HepG2 (cell line): ENCODE results near the gene HMBS. TPM values are rescaled to one million over a fixed set of nuclear protein-coding genes. Genes with fewer than 3 reads are reported as not detected.

Experiments
- ATAC-seq: fragments of 200-7000 bp; cut with Tn5 transposase; 3 replicates; pipeline ENCODE4 v1.9.1; 2020; ENCODE audit warnings: mild to moderate bottlenecking, moderate library complexity
- BruUV-seq: library from RNA; stranded (reverse); fragments of 400-500 nt; replicated peaks from 2 replicates; lab custom pipeline; 2021; lab: Mats Ljungman, UMichigan
- CTCF ChIA-PET: fragments of 300-600 bp; formaldehyde crosslinking; extraction: SDS; loops from one replicate; lab custom pipeline; 2021; ENCODE audit warnings: low total read pairs, inconsistent platforms, low intra/inter-chr PET ratio; lab: Yijun Ruan, JAX
- POLR2A ChIA-PET: fragments of 350-600 bp; sonication (Branson Sonifier 250); formaldehyde crosslinking; loops from one replicate; lab custom pipeline; 2020; ENCODE audit warnings: antibody characterized with exemption, inconsistent platforms; lab: Yijun Ruan, JAX
- DNase-seq: peaks from one replicate; pipeline ENCODE4 v3.0.0-alpha.2; 2015; ENCODE audit warnings: low spot score
- FAIRE-seq: peaks from 3 replicates; lab custom pipeline; 2011; peaks lifted over from hg19 to GRCh38; lab: Jason Lieb, UNC
- H2AFZ ChIP-seq: one replicate; pipeline ENCODE4 v1.6.1; 2011; ENCODE audit warnings: low read length, inconsistent platforms
- H3K27ac ChIP-seq: fragments of 300-600 bp; 3 replicates; pipeline ENCODE4 v1.8.0; 2011; ENCODE audit warnings: mixed run types, mild to moderate bottlenecking, mixed read lengths, low read length, inconsistent platforms; ENCODE audit not compliant: insufficient read depth; ENCODE audit errors: extremely low read length
- H3K27me3 ChIP-seq, 2 experiments: fragments of 200-600 bp in 1 of 2; 2 replicates in 1 of 2; 3 replicates in 1 of 2; pipeline versions ENCODE4 v1.6.0 to v1.8.0; 2011; ENCODE audit warnings: low read length in 2 of 2, mild to moderate bottlenecking in 2 of 2, moderate library complexity in 2 of 2, inconsistent platforms in 1 of 2; ENCODE audit not compliant: insufficient read depth in 2 of 2, control insufficient read depth in 1 of 2
- H3K36me3 ChIP-seq, 2 experiments: fragments of 200-600 bp in 1 of 2; replicated peaks in 1 of 2; 2 replicates in 1 of 2; 3 replicates in 1 of 2; pipeline versions ENCODE4 v1.5.1 to v1.8.0; 2011; ENCODE audit warnings: low read length in 2 of 2, inconsistent platforms in 1 of 2; ENCODE audit not compliant: insufficient read depth in 2 of 2, control insufficient read depth in 1 of 2
- H3K4me1 ChIP-seq: 2 replicates; pipeline ENCODE4 v1.5.1; 2012; ENCODE audit warnings: low read length, inconsistent platforms; ENCODE audit not compliant: insufficient read depth
- H3K4me2 ChIP-seq: 2 replicates; pipeline ENCODE4 v1.6.0; 2011; ENCODE audit warnings: low read depth, low read length, inconsistent platforms
- H3K4me3 ChIP-seq, 3 experiments: fragments of 200-600 bp in 1 of 3; sonication (generic), shearing (Covaris generic) in 1 of 3; replicated peaks in 1 of 3; 2 replicates each; pipeline ENCODE4 v1.5.1; 2011 to 2016; ENCODE audit warnings: low read length in 3 of 3, inconsistent platforms in 2 of 3, low read depth in 2 of 3, mild to moderate bottlenecking in 2 of 3, control low read depth in 1 of 3, mixed read lengths in 1 of 3; ENCODE audit not compliant: insufficient read depth in 1 of 3
- H3K79me2 ChIP-seq: one replicate; pipeline ENCODE4 v1.6.1; 2011; ENCODE audit warnings: low read length, inconsistent platforms; ENCODE audit not compliant: insufficient read depth
- H3K9ac ChIP-seq: 2 replicates; pipeline ENCODE4 v1.6.0; 2011; ENCODE audit warnings: mild to moderate bottlenecking, low read depth, low read length, inconsistent platforms; ENCODE audit not compliant: insufficient read depth
- H3K9me3 ChIP-seq: 2 replicates; pipeline ENCODE4 v1.5.1; 2012; ENCODE audit warnings: mild to moderate bottlenecking, low read length
- H4K20me1 ChIP-seq: 2 replicates; pipeline ENCODE4 v1.6.0; 2011; ENCODE audit warnings: inconsistent platforms, mild to moderate bottlenecking, low read length, moderate library complexity; ENCODE audit not compliant: insufficient read depth
- AGO2 ChIP-seq: fragments of 200-400 bp; formaldehyde crosslinking; optimal IDR thresholded peaks from 2 replicates; pipeline ENCODE3; 2017; ENCODE audit warnings: mild to moderate bottlenecking, low read depth, low read length, moderate library complexity
- FLYWCH1 ChIP-seq: sonication (generic); formaldehyde crosslinking; IDR thresholded peaks from 2 replicates; pipeline ENCODE4 v1.8.1; 2023; ENCODE audit warnings: mild to moderate bottlenecking, missing genetic modification reagents
- HOXA3 ChIP-seq: sonication (generic); formaldehyde crosslinking; IDR thresholded peaks from 2 replicates; pipeline ENCODE4 v1.5.0; 2020; ENCODE audit warnings: missing genetic modification reagents
- MEIS1 ChIP-seq: sonication (generic); formaldehyde crosslinking; IDR thresholded peaks from 2 replicates; pipeline ENCODE4 v1.9.0; 2021; ENCODE audit warnings: mild to moderate bottlenecking, missing genetic modification reagents, moderate library complexity, borderline replicate concordance
- SKI ChIP-seq: fragments of 450-650 bp; IDR thresholded peaks from one replicate; pipeline ENCODE4 v1.6.1; 2018; ENCODE audit warnings: mild to moderate bottlenecking; ENCODE audit not compliant: partially characterized antibody
- ZNF17 ChIP-seq: sonication (generic); formaldehyde crosslinking; IDR thresholded peaks from 2 replicates; pipeline ENCODE4 v1.5.0; 2020; ENCODE audit warnings: mild to moderate bottlenecking, missing genetic modification reagents
- ZNF7 ChIP-seq: IDR thresholded peaks from 2 replicates; pipeline ENCODE4 v1.6.1; 2016; ENCODE audit warnings: missing biosample characterization, missing genetic modification reagents
- ZNF768 ChIP-seq: sonication (generic); formaldehyde crosslinking; IDR thresholded peaks from 2 replicates; pipeline ENCODE4 v1.4.0; 2020; ENCODE audit warnings: missing genetic modification reagents
- WGBS: methylation state at CpG from one replicate; pipeline ENCODE4 v1.1.6; 2017; ENCODE audit warnings: low lambda C conversion rate; 5-methylcytosine and 5-hydroxymethylcytosine counted together
- in situ Hi-C: cut with HindIII; loops from 2 replicates; pipeline ENCODE4 v1.10.0; 2017; ENCODE audit warnings: low pct_unique_long_range_greater_than_20kb; ENCODE audit not compliant: extremely low pct_ligation_motif_present
- intact Hi-C: fragments of 100-400 bp; cut with micrococcal nuclease; formaldehyde crosslinking; loops from one replicate; pipeline ENCODE4 v1.10.0; 2022; ENCODE audit not compliant: unreplicated experiment
- polyA plus RNA-seq, 8 experiments: library from polyadenylated mRNA; depleted of rRNA in 3 of 8; stranded (reverse) in 7 of 8; unstranded in 1 of 8; fragments of >200 nt; fragmentation: Illumina TruSeq in 4 of 8; extraction: Trizol in 4 of 8; gene quantifications; 2 replicates each; pipeline versions ENCODE4 v1.2.1 to v1.2.3, GENCODE V29; 2011 to 2016; ENCODE audit warnings: low read depth in 4 of 8, missing spikeins in 1 of 8, mixed read lengths in 1 of 8; ENCODE audit not compliant: insufficient read depth in 1 of 8
- total RNA-seq, 5 experiments: library from RNA; depleted of rRNA; stranded (reverse); fragments of >200 nt; fragmentation: Illumina TruSeq; extraction: Trizol; gene quantifications; 2 replicates each; pipeline ENCODE4 v1.2.3, GENCODE V29; 2016; ENCODE audit warnings: low read depth in 1 of 5
- TF ChIP-seq, protein P1 (sequence below), 2 experiments: sonication (generic) in 1 of 2; formaldehyde crosslinking in 1 of 2; IDR thresholded peaks; 2 replicates each; pipeline versions ENCODE4 v1.6.1 to v1.9.0; 2014 to 2022; ENCODE audit warnings: antibody characterized with exemption in 1 of 2, borderline replicate concordance in 1 of 2, inconsistent platforms in 1 of 2, low read depth in 1 of 2, missing genetic modification reagents in 1 of 2
- TF ChIP-seq, protein P2 (sequence below): sonication (generic); formaldehyde crosslinking; IDR thresholded peaks from 2 replicates; pipeline ENCODE4 v1.5.1; 2020; ENCODE audit warnings: mild to moderate bottlenecking, missing genetic modification reagents, moderate library complexity
- TF ChIP-seq, protein P3 (sequence below): sonication (generic); formaldehyde crosslinking; conservative IDR thresholded peaks from 2 replicates; pipeline ENCODE4 v1.4.0; 2020; ENCODE audit warnings: missing genetic modification reagents

Gene HMBS
- total and polyA plus RNA-seq, 2 of the 13 experiments (the other 11 are each of a cell fraction or from before 2014, with no cell fraction given), result 9.4 to 46.9 TPM

DNA sequence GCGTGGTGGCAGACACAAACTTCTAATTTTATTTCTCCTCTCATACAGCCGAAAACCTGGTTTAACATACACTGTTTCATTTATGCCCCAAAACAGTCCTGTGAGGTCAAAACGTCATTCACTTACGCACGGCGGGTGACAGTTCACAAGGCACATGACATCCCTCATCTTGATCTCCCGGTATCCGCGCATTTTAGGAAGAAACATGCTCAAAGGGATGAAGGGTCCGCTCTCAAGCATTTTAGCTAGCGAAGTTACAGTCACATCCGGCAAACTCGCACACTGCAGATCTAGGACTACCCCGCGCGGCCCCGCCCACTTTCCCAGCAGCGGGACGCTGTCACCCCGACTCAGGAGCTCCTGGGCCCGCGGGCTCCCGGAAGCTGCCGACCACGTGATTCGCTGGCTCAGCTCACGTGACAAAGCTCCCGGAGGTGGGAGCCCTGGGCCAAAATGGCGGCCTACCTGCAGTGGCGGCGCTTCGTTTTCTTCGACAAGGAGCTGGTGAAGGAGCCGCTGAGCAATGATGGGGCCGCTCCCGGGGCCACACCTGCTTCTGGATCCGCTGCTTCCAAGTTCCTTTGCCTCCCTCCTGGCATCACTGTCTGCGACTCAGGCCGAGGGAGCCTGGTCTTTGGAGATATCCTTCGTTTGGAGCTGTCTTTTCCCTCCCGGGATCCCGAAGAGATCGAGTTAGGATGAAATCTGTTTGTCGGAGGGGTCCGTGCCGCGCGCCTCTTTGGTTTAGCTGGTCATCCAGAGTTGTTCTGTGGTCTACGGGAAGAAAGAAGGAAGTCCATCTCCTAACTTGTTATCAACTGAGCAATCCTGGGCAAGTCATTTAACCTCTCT, 17.1 kb upstream of the HMBS start, which contains the start of gene VPS11:
TSS of gene VPS11 (plus strand) at position 448 of the 852 bp plus-strand sequence. CDS start at position 454, 6 bp downstream.
- Histone ChIP-seq H3K79me2 (peaks cover 16% of the 10 kb centered on the region), H3K9ac (peak within 1 kb of the TSS; percentile 95), H3K27ac (peak within 1 kb of the TSS; percentile 83), H2AFZ (peak within 1 kb of the TSS; percentile 92), H3K4me3 (peak within 1 kb of the TSS; percentile 97 to 98 (median 97)), H4K20me1 (no peaks in the 10 kb centered on the region), H3K4me1 (peaks cover 25% of the 10 kb centered on the region), H3K27me3 (no peaks in the 10 kb centered on the region; a peak in 1 of 5 replicates), H3K4me2 (peak within 1 kb of the TSS; percentile 98), H3K9me3 (no peaks in the 10 kb centered on the region), H3K36me3 (peaks cover 9 to 26% of the 10 kb centered on the region in 2 experiments; a peak in 4 of 5 replicates)
- DNase-seq (peak; percentile 92), ATAC-seq (peak; percentile 98), FAIRE-seq (peak; percentile 82)
- POLR2A ChIA-PET, result interaction anchor here (0.6 to 3.4 kb wide), 31 partner anchors 10 to 855 kb away, joined by 3 to 90 read pairs (median 6); partner anchors contain the start of genes C2CD2L, CBL, DDX6 and DPAGT1
- in situ Hi-C loops (no loop called here), intact Hi-C loops (loop anchor here (1.0 kb wide), 1 partner anchor 10 kb away; the partner anchor contains the start of gene HYOU1)
- BruUV-seq, result no TSS peak
- CTCF ChIA-PET, result interaction anchor here (0.7 kb wide), 1 partner anchor 28 kb away, joined by 3 read pairs; a partner anchor contains a TSS
- WGBS, result 1% methylated on average over 41 of the region's 49 CpGs
- TF ChIP-seq SKI (no peak), ZNF17 (no peak), AGO2 (peak; percentile 42), MEIS1 (CRISPR knock-in tag) (no peak), ZNF768 (CRISPR knock-in tag) (peak; percentile 46; the same call in 1 of the 2 replicates), HOXA3 (CRISPR knock-in tag) (peak; percentile 84), FLYWCH1 (CRISPR knock-in tag) (no peak), ZNF7 (CRISPR knock-in tag) (no peak)
- TF ChIP-seq, protein P1, sequence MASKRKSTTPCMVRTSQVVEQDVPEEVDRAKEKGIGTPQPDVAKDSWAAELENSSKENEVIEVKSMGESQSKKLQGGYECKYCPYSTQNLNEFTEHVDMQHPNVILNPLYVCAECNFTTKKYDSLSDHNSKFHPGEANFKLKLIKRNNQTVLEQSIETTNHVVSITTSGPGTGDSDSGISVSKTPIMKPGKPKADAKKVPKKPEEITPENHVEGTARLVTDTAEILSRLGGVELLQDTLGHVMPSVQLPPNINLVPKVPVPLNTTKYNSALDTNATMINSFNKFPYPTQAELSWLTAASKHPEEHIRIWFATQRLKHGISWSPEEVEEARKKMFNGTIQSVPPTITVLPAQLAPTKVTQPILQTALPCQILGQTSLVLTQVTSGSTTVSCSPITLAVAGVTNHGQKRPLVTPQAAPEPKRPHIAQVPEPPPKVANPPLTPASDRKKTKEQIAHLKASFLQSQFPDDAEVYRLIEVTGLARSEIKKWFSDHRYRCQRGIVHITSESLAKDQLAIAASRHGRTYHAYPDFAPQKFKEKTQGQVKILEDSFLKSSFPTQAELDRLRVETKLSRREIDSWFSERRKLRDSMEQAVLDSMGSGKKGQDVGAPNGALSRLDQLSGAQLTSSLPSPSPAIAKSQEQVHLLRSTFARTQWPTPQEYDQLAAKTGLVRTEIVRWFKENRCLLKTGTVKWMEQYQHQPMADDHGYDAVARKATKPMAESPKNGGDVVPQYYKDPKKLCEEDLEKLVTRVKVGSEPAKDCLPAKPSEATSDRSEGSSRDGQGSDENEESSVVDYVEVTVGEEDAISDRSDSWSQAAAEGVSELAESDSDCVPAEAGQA (IDR thresholded peaks at IDR 0.05; ENCODE audit: low read depth), result peak; percentile 54; the same call in 1 of the 2 replicates
- TF ChIP-seq, protein P1 (CRISPR knock-in tag; IDR thresholded peaks at IDR 0.05; ENCODE audit: borderline replicate concordance), result no peak
- TF ChIP-seq, protein P2, sequence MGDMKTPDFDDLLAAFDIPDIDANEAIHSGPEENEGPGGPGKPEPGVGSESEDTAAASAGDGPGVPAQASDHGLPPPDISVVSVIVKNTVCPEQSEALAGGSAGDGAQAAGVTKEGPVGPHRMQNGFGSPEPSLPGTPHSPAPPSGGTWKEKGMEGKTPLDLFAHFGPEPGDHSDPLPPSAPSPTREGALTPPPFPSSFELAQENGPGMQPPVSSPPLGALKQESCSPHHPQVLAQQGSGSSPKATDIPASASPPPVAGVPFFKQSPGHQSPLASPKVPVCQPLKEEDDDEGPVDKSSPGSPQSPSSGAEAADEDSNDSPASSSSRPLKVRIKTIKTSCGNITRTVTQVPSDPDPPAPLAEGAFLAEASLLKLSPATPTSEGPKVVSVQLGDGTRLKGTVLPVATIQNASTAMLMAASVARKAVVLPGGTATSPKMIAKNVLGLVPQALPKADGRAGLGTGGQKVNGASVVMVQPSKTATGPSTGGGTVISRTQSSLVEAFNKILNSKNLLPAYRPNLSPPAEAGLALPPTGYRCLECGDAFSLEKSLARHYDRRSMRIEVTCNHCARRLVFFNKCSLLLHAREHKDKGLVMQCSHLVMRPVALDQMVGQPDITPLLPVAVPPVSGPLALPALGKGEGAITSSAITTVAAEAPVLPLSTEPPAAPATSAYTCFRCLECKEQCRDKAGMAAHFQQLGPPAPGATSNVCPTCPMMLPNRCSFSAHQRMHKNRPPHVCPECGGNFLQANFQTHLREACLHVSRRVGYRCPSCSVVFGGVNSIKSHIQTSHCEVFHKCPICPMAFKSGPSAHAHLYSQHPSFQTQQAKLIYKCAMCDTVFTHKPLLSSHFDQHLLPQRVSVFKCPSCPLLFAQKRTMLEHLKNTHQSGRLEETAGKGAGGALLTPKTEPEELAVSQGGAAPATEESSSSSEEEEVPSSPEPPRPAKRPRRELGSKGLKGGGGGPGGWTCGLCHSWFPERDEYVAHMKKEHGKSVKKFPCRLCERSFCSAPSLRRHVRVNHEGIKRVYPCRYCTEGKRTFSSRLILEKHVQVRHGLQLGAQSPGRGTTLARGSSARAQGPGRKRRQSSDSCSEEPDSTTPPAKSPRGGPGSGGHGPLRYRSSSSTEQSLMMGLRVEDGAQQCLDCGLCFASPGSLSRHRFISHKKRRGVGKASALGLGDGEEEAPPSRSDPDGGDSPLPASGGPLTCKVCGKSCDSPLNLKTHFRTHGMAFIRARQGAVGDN (CRISPR knock-in tag), result peak; percentile 88
- TF ChIP-seq, protein P3, sequence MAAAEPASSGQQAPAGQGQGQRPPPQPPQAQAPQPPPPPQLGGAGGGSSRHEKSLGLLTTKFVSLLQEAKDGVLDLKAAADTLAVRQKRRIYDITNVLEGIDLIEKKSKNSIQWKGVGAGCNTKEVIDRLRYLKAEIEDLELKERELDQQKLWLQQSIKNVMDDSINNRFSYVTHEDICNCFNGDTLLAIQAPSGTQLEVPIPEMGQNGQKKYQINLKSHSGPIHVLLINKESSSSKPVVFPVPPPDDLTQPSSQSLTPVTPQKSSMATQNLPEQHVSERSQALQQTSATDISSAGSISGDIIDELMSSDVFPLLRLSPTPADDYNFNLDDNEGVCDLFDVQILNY, result peak; percentile 62; the same call in 1 of the 2 replicates
